Naive thymus-derived CD4-positive, alpha-beta T cell (primary cell): ENCODE results near the gene PLAU. TPM values are rescaled to one million over a fixed set of nuclear protein-coding genes. Genes with fewer than 3 reads are reported as not detected.

Experiments
- ATAC-seq: fragments of 150-1000 bp; cut with Tn5 transposase; 2 replicates; pipeline ENCODE4 v1.10.0; 2021; ENCODE audit warnings: mild to moderate bottlenecking, moderate library complexity
- CTCF ChIA-PET: fragments of 350-600 bp; sonication (Branson Sonifier 250); formaldehyde crosslinking; loops from one replicate; lab custom pipeline; 2021; ENCODE audit warnings: antibody characterized with exemption; lab: Charles Lee
- POLR2A ChIA-PET: fragments of 350-600 bp; sonication (Branson Sonifier 250); formaldehyde crosslinking; loops from one replicate; lab custom pipeline; 2021; ENCODE audit warnings: antibody characterized with exemption, inconsistent platforms; lab: Charles Lee
- DNase-seq, 9 donors: peaks; one replicate each; pipeline versions ENCODE4 v3.0.0 to v3.0.0-alpha.2; 2020 to 2022; ENCODE audit warnings: mixed read lengths in 1 of 9
- H3K27ac ChIP-seq: one replicate; pipeline ENCODE4 v1.7.0; 2013; ENCODE audit warnings: mild to moderate bottlenecking, low read depth, low read length, moderate library complexity
- H3K27me3 ChIP-seq, 2 donors: one replicate each; pipeline ENCODE4 v1.7.0; 2013; ENCODE audit warnings: low read length in 2 of 2, mild to moderate bottlenecking in 2 of 2, moderate library complexity in 2 of 2; ENCODE audit not compliant: control insufficient read depth in 2 of 2, insufficient read depth in 2 of 2
- H3K36me3 ChIP-seq, 3 experiments: 1 replicate in 2 of 3; 2 replicates in 1 of 3; pipeline ENCODE4 v1.7.0; 2013; ENCODE audit warnings: low read length in 3 of 3, mild to moderate bottlenecking in 3 of 3, moderate library complexity in 1 of 3; ENCODE audit not compliant: insufficient read depth in 3 of 3, control insufficient read depth in 2 of 3
- H3K4me1 ChIP-seq, 2 donors: one replicate each; pipeline ENCODE4 v1.7.0; 2013; ENCODE audit warnings: low read length in 2 of 2, mild to moderate bottlenecking in 2 of 2, moderate library complexity in 1 of 2; ENCODE audit not compliant: control insufficient read depth in 2 of 2, insufficient read depth in 2 of 2
- H3K4me3 ChIP-seq: 2 replicates; pipeline ENCODE4 v1.7.0; 2013; ENCODE audit warnings: mild to moderate bottlenecking, low read length
- H3K9me3 ChIP-seq, 3 experiments: 1 replicate in 2 of 3; 2 replicates in 1 of 3; pipeline ENCODE4 v1.7.0; 2013; ENCODE audit warnings: low read length in 3 of 3; ENCODE audit not compliant: control insufficient read depth in 2 of 3
- H3K27ac Mint-ChIP-seq, 9 donors: one replicate each; pipeline ENCODE4 v1.8.0; 2020 to 2022; ENCODE audit warnings: mixed read lengths in 9 of 9, mild to moderate bottlenecking in 8 of 9, moderate library complexity in 5 of 9, inconsistent platforms in 2 of 9
- H3K27me3 Mint-ChIP-seq, 5 donors: one replicate each; pipeline ENCODE4 v1.8.0; 2021 to 2022; ENCODE audit warnings: mixed read lengths in 5 of 5, mild to moderate bottlenecking in 1 of 5
- H3K36me3 Mint-ChIP-seq, 5 donors: one replicate each; pipeline ENCODE4 v1.8.0; 2020 to 2022; ENCODE audit warnings: mixed read lengths in 5 of 5, mild to moderate bottlenecking in 3 of 5, inconsistent platforms in 1 of 5
- H3K4me1 Mint-ChIP-seq, 7 donors: one replicate each; pipeline ENCODE4 v1.8.0; 2020 to 2022; ENCODE audit warnings: mixed read lengths in 7 of 7, mild to moderate bottlenecking in 3 of 7, inconsistent platforms in 1 of 7
- H3K4me3 Mint-ChIP-seq, 10 donors: one replicate each; pipeline ENCODE4 v1.8.0; 2020 to 2022; ENCODE audit warnings: mild to moderate bottlenecking in 10 of 10, mixed read lengths in 10 of 10, moderate library complexity in 6 of 10, inconsistent platforms in 2 of 10
- H3K9me3 Mint-ChIP-seq, 11 donors: one replicate each; pipeline ENCODE4 v1.8.0; 2020 to 2022; ENCODE audit warnings: mixed read lengths in 11 of 11, mild to moderate bottlenecking in 4 of 11, inconsistent platforms in 1 of 11, moderate library complexity in 1 of 11
- intact Hi-C, 2 donors: fragments of 100-400 bp; cut with micrococcal nuclease; formaldehyde crosslinking; loops; one replicate each; pipeline ENCODE4 v1.15.1; 2023
- polyA plus RNA-seq, 2 donors: library from polyadenylated mRNA; unstranded; fragments of 300-500 nt; fragmentation: Illumina TruSeq; gene quantifications; one replicate each; pipeline ENCODE4 v1.2.3, GENCODE V29; 2021
- total RNA-seq, 6 experiments: library from RNA in 5 of 6; stranded (reverse) in 5 of 6; gene quantifications; 1 replicate in 5 of 6; 2 replicates in 1 of 6; pipeline ENCODE4 v1.2.3 and lab custom pipeline; 2021 to 2026

PLAU gene
- total and polyA plus RNA-seq, 7 experiments from 2014 or later, result 0.42 to 0.97 (median 0.78) TPM; not detected in 2

DNA sequence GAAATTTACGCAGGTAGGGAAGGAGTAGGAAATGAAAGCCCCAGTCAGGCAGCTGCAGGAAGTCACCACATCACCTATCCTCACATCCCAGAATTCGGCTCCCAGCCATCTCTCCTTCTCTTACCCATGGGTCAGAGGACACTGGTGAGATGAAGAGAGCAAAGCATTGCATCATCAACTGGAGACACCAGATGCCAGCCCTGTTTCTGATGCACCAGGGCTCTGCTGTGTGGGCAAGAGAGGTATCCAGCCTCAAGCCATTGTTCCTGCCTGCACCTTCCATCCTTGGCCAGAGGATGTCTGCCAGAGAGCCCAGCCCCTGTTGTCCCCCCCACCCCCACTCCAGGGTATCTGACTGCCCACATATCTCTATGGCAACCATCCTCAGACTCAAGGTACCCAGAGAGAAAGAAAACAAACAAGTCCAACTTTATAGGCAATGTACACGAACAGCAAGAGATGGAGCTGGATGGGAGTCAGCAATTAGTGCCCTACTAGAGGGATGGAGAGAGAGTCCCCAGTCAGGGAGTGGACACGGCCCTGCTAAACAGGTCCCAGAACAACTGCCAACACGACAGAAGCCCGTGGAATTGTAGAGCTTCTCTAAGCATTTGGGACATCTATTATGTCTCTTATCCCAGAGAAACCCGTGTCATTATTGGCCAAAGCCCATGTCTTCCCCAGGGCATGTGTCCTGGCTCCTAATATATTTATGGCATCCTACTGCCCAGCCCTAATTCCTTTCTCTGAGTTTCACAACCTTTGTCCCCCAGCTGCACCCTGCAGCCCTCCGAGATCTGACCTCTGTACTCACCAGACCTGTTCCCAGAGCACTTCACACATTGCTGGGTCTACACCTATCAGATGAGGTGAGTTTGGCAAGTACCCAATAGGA is 39.4 kb upstream of the PLAU start:
- peaks cover 58 to 85% (median 79%) of the 10 kb centered on the region in 7 donors for H3K4me1 Mint-ChIP-seq
- Histone ChIP-seq H3K27me3 (no peaks in the 10 kb centered on the region), H3K36me3 (peaks cover 0 to 53% (median 6%) of the 10 kb centered on the region in 3 experiments), H3K27ac (peak overlapping the region; percentile 56), H3K4me1 (peaks cover 28 to 69% of the 10 kb centered on the region in 2 donors), H3K4me3 (no peak overlapping the region), H3K9me3 (no peaks in the 10 kb centered on the region)
- peak overlapping the region; percentile 83 to 94 (median 86) for H3K4me3 Mint-ChIP-seq
- H3K36me3 Mint-ChIP-seq, result peaks cover 0 to 23% (median 4%) of the 10 kb centered on the region in 5 donors
- ChIA-PET POLR2A (interaction anchor here (0.6 to 13.8 kb wide), 2 partner anchors 16 to 625 kb away, joined by 3 to 327 read pairs; partner anchors contain the start of gene DNAJC9), CTCF (interaction anchor here (0.8 to 1.3 kb wide), 2 partner anchors 22 to 23 kb away, joined by 4 to 6 read pairs; no protein-coding TSS in a partner anchor)
- H3K9me3 Mint-ChIP-seq, result no peaks in the 10 kb centered on the region
- H3K27ac Mint-ChIP-seq, result peak overlapping the region; percentile 7 to 97 (median 94)
- peaks cover 0 to 2% (median 0%) of the 10 kb centered on the region in 5 donors for H3K27me3 Mint-ChIP-seq
- ATAC-seq, result no peak
- DNase-seq, result no peak
- intact Hi-C loops, result loop anchor here in 1 of 2 donors (10.0 kb wide), 3 partner anchors 347 to 1363 kb away; partner anchors contain the start of genes ANXA7 and COMTD1

DNA sequence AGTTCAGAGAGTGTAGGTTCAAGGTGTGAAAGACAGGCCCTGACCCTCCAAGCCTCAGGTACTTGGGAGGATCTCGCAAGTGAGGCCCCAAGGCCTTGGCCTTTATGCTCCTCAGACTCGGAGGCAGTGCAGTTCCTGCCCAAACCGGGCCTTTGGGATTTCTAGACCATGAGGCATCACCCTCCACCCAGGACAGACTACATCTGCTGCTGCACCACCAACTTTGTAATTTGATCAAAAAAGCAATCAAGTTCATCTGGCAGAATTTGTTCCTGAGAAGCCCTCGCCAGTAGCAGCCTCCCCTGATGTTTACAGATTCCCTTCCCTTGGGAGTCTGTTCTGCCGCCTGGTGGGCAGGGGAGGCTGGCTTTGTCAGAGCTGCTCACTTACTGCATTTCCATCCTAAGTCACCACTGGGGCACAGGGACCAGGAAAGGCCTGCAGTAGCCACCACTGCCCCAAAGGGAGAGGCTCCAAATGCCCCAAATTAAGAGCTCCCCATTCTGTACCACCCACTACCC is 38.7 kb upstream of the PLAU start:
- Histone ChIP-seq H3K27me3 (no peaks in the 10 kb centered on the region), H3K36me3 (peaks cover 0 to 53% (median 6%) of the 10 kb centered on the region in 3 experiments), H3K4me3 (peak overlapping the region; percentile 13), H3K27ac (peak overlapping the region; percentile 56), H3K4me1 (peaks cover 28 to 64% of the 10 kb centered on the region in 2 donors), H3K9me3 (no peaks in the 10 kb centered on the region)
- DNase-seq (no peak), ATAC-seq (no peak)
- Mint-ChIP-seq H3K4me3 (peak overlapping the region; percentile 83 to 94 (median 86)), H3K27ac (peak overlapping the region in 8 of 9 donors; percentile 74 to 97 (median 90)), H3K27me3 (peaks cover 0 to 2% (median 0%) of the 10 kb centered on the region in 5 donors), H3K4me1 (peaks cover 50 to 85% (median 79%) of the 10 kb centered on the region in 7 donors), H3K36me3 (peaks cover 0 to 23% (median 4%) of the 10 kb centered on the region in 5 donors), H3K9me3 (no peaks in the 10 kb centered on the region)
- intact Hi-C loops, result loop anchor here in 1 of 2 donors (10.0 kb wide), 3 partner anchors 347 to 1363 kb away; partner anchors contain the start of genes ANXA7 and COMTD1
- POLR2A ChIA-PET, result interaction anchor here (13.8 kb wide), 1 partner anchor 16 kb away, joined by 327 read pairs; no protein-coding TSS in a partner anchor
- CTCF ChIA-PET, result interaction anchor here (1.3 kb wide), 1 partner anchor 22 kb away, joined by 6 read pairs; no protein-coding TSS in a partner anchor

DNA sequence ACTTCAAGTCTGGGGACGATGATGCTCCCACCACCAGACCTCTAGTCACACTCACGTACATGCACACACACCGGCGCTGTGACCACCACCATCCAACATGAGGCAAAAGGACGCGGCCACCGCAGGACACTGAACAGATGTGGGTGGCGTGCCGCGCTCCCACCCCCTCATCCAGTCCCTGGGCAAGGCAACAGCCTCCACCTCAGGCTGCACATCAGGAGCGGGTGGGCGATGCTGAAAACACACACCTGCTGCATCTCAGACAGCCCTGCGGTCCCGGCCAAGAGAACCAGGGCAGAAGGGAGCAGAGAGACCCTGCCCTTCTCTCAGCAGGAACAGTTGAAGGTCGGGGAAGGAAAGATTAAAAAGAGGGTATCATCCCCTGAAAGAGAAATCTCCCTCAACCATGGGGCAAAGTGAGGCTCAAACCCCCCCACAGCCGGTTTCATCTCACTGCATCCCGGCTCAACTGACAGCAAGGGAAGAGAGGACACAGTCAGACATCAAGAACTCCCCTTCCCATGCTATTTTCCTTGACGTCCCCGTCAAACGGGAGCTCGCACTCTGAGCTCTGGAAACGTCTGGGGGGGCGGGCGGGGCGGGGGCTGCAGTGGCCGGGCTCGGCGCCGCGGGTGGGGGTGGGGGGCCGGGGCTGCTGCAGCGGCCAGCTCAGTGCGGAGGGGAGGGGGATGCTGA is 37.6 kb upstream of the PLAU start:
- ATAC-seq, result no peak
- POLR2A ChIA-PET, result interaction anchor here (13.8 kb wide), 1 partner anchor 17 kb away, joined by 327 read pairs; no protein-coding TSS in a partner anchor
- intact Hi-C loops, result loop anchor here in 1 of 2 donors (10.0 kb wide), 3 partner anchors 348 to 1362 kb away; partner anchors contain the start of genes ANXA7 and COMTD1

DNA sequence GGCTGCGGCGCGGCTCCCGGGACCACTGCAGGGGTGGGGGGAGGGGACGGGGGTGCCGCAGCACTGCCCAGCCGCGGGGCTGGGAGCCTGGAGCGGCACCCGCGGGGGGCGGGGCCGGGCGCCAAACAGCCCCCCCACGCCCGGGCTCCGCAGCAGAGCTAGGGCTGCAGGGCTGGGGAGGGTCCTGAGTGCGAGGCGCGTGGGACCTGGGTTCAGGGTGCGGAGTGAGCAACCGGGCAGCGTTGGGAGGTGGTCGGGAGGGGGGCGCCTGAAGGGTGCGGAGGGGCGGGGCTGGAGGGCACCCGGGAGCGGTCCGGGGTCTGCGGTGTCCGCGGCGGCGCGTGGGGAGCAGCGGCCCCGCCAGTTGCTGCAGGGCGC is 37.1 kb upstream of the PLAU start:
- ATAC-seq (no peak), DNase-seq (peak in 1 of 9 donors; percentile 21)
- CTCF ChIA-PET, result interaction anchor here (0.9 kb wide), 1 partner anchor 92 kb away, joined by 5 read pairs; the partner anchor contains the start of gene CHCHD1
- peak overlapping the region in 1 of 9 donors; percentile 43 for H3K27ac Mint-ChIP-seq
- no peaks in the 10 kb centered on the region for H3K9me3 ChIP-seq
- peaks cover 37 to 84% (median 74%) of the 10 kb centered on the region in 7 donors for H3K4me1 Mint-ChIP-seq
- H3K4me3 ChIP-seq, result no peak overlapping the region
- intact Hi-C loops, result loop anchor here (1.0 to 10.0 kb wide), 8 partner anchors 63 to 1361 kb away; partner anchors contain the start of genes ADK (in 1 of the 2), ANXA7 (in 1 of the 2), AP3M1 (in 1 of the 2) and COMTD1 (in 1 of the 2)
- POLR2A ChIA-PET, result interaction anchor here (0.9 to 13.8 kb wide), 2 partner anchors 18 to 58 kb away, joined by 3 to 327 read pairs; no protein-coding TSS in a partner anchor
- H3K36me3 ChIP-seq, result peaks cover 0 to 42% (median 6%) of the 10 kb centered on the region in 3 experiments
- H3K4me1 ChIP-seq, result peaks cover 28 to 50% of the 10 kb centered on the region in 2 donors
- peaks cover 0 to 19% (median 4%) of the 10 kb centered on the region in 5 donors for H3K36me3 Mint-ChIP-seq
- H3K27ac ChIP-seq, result peak overlapping the region; percentile 63
- no peaks in the 10 kb centered on the region for H3K27me3 ChIP-seq
- peaks cover 0 to 2% (median 0%) of the 10 kb centered on the region in 5 donors for H3K27me3 Mint-ChIP-seq
- no peaks in the 10 kb centered on the region for H3K9me3 Mint-ChIP-seq
- peak overlapping the region in 7 of 10 donors; percentile 48 to 94 (median 77) for H3K4me3 Mint-ChIP-seq

More for the DNA sequence above, 37.6 kb upstream of the PLAU start:
- no peak for DNase-seq
- H3K36me3 ChIP-seq, result peaks cover 0 to 47% (median 6%) of the 10 kb centered on the region in 3 experiments
- no peaks in the 10 kb centered on the region for H3K27me3 ChIP-seq
- Mint-ChIP-seq H3K36me3 (peaks cover 0 to 23% (median 4%) of the 10 kb centered on the region in 5 donors), H3K27me3 (peaks cover 0 to 2% (median 0%) of the 10 kb centered on the region in 5 donors), H3K4me1 (peaks cover 41 to 85% (median 79%) of the 10 kb centered on the region in 7 donors), H3K4me3 (peak overlapping the region; percentile 83 to 94 (median 86)), H3K9me3 (no peaks in the 10 kb centered on the region), H3K27ac (peak overlapping the region; percentile 66 to 97 (median 90))
- CTCF ChIA-PET, result no interaction called here
- peak overlapping the region; percentile 43 for H3K4me3 ChIP-seq
- no peaks in the 10 kb centered on the region for H3K9me3 ChIP-seq
- H3K27ac ChIP-seq, result peak overlapping the region; percentile 56
- H3K4me1 ChIP-seq, result peaks cover 28 to 55% of the 10 kb centered on the region in 2 donors

DNA sequence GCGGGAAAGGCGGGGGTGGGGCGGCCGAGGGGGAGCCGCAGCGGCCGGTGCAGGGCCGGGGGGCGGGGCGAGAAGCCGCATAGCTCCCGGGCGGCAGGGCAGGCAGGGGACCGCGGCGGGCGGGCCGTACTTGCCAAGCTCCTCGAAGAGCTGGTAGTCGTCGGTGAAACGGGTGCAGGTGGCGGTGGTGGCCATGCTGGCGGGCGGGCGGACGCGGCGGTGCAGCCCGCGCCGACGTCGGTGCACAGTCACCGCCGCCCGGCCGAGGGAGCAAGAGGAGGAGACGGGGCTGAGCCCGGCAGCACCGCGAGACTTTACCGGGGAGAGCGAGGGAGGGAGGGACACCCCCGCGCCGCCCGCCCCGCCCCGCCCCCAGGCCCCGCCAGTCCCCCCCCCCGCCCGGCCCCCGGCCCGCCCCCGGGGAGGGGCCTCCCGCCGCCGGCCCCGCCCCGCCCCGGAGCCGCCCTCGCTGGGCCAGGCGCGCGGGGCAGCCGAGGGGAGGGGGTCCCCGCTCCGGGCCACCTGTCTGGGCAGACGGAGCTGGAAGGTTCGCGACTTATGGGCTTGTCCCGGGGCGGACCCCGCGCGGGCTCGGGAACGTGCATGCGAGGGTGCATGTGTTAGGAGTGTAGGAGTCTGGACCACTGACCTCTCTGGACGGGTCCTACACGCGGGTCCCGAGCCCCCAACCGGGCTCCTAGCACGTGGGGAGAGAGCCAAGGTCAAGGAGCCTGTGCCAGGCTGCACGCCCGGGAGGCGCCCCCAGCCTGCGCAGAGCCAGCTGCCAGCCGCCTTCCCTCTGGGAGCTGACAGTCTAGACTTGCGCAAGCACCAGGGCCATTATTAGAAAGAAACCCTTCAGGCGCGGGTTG is 36.4 kb upstream of the PLAU start, which contains the start of gene CAMK2G:
Gene CAMK2G, minus strand, starts transcription at position 289 of the 872 bp plus-strand sequence. Its CDS starts 94 bp downstream, at position 195.
- H3K36me3 ChIP-seq, result peaks cover 0 to 36% (median 6%) of the 10 kb centered on the region in 3 experiments
- ATAC-seq, result peak; percentile 91
- Mint-ChIP-seq H3K4me1 (peaks cover 41 to 84% (median 74%) of the 10 kb centered on the region in 7 donors), H3K4me3 (peak within 1 kb of the TSS; percentile 83 to 96 (median 90)), H3K27me3 (peaks cover 0 to 2% (median 0%) of the 10 kb centered on the region in 5 donors), H3K36me3 (peaks cover 0 to 19% (median 4%) of the 10 kb centered on the region in 5 donors), H3K9me3 (no peaks in the 10 kb centered on the region), H3K27ac (peak within 1 kb of the TSS; percentile 81 to 97 (median 94))
- ChIA-PET POLR2A (interaction anchor here (0.9 to 13.8 kb wide), 3 partner anchors 19 to 103 kb away, joined by 3 to 327 read pairs (median 3); no protein-coding TSS in a partner anchor), CTCF (interaction anchor here (0.5 to 9.9 kb wide), 4 partner anchors 26 to 1246 kb away, joined by 3 to 288 read pairs (median 4); partner anchors contain the start of gene CHCHD1)
- H3K4me3 ChIP-seq, result peak within 1 kb of the TSS; percentile 94
- DNase-seq, result peak; percentile 68 to 86 (median 83)
- no peaks in the 10 kb centered on the region for H3K27me3 ChIP-seq
- H3K4me1 ChIP-seq, result peaks cover 30 to 48% of the 10 kb centered on the region in 2 donors
- intact Hi-C loops, result loop anchor here (1.0 to 10.0 kb wide), 12 partner anchors 9 to 1360 kb away; partner anchors contain the start of genes NDST2 (in 2 of the 2), ADK (in 1 of the 2), ANXA7 (in 1 of the 2) and AP3M1 (in 1 of the 2)
- H3K27ac ChIP-seq, result peak within 1 kb of the TSS; percentile 86
- H3K9me3 ChIP-seq, result no peaks in the 10 kb centered on the region
